SU-DHL-6 (cell line): ENCODE data around the gene CAPN15.

Experiments used
- EZH2phosphoT487 ChIP-seq: fragments of 200-600 bp; sonication (generic), shearing (Covaris generic); conservative IDR thresholded peaks from 2 replicates; pipeline ENCODE4 v1.6.1; 2018; ENCODE audit warnings: mild to moderate bottlenecking, antibody characterized with exemption, low read length, moderate library complexity, mixed read lengths
- TF ChIP-seq, protein P1 (sequence below): fragments of 200-600 bp; sonication (generic); IDR thresholded peaks from one replicate; pipeline ENCODE4 v1.5.1; 2017; ENCODE audit warnings: antibody characterized with exemption, mild to moderate bottlenecking, low read length, moderate library complexity; ENCODE audit not compliant: insufficient read depth, poor library complexity, severe bottlenecking

DNA sequence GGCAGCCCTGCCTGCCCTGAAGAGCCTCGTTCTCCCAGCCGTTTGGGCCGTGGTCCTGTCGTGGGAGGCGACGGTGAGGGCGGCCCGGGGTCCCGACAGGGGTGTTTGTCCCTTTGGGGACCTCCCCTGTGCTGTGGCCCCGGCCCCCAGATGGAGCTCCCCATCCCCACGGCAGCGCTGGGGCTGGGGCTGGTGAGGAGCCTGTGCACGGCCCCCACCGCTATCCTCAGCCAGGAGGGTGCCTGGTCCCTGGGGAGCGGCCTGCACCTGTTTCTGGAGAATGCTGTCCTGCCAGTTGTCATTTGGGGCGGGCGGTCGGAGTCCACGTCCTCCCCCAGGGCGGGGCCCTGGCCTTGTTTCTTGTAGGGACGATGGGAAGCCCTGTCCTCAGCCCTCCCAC lies 6.6 kb downstream of the CAPN15 start:
- TF ChIP-seq, protein P1, sequence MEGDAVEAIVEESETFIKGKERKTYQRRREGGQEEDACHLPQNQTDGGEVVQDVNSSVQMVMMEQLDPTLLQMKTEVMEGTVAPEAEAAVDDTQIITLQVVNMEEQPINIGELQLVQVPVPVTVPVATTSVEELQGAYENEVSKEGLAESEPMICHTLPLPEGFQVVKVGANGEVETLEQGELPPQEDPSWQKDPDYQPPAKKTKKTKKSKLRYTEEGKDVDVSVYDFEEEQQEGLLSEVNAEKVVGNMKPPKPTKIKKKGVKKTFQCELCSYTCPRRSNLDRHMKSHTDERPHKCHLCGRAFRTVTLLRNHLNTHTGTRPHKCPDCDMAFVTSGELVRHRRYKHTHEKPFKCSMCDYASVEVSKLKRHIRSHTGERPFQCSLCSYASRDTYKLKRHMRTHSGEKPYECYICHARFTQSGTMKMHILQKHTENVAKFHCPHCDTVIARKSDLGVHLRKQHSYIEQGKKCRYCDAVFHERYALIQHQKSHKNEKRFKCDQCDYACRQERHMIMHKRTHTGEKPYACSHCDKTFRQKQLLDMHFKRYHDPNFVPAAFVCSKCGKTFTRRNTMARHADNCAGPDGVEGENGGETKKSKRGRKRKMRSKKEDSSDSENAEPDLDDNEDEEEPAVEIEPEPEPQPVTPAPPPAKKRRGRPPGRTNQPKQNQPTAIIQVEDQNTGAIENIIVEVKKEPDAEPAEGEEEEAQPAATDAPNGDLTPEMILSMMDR: no peak
- TF ChIP-seq EZH2phosphoT487: no peak
